ENCODE results near the gene SPACA4.
"Not testable (repeated sequence)": the region's sequence is repeated elsewhere in the genome, so short reads cannot be mapped to it uniquely, and the experiment has no call there.

The SPACA4 gene

DNA sequence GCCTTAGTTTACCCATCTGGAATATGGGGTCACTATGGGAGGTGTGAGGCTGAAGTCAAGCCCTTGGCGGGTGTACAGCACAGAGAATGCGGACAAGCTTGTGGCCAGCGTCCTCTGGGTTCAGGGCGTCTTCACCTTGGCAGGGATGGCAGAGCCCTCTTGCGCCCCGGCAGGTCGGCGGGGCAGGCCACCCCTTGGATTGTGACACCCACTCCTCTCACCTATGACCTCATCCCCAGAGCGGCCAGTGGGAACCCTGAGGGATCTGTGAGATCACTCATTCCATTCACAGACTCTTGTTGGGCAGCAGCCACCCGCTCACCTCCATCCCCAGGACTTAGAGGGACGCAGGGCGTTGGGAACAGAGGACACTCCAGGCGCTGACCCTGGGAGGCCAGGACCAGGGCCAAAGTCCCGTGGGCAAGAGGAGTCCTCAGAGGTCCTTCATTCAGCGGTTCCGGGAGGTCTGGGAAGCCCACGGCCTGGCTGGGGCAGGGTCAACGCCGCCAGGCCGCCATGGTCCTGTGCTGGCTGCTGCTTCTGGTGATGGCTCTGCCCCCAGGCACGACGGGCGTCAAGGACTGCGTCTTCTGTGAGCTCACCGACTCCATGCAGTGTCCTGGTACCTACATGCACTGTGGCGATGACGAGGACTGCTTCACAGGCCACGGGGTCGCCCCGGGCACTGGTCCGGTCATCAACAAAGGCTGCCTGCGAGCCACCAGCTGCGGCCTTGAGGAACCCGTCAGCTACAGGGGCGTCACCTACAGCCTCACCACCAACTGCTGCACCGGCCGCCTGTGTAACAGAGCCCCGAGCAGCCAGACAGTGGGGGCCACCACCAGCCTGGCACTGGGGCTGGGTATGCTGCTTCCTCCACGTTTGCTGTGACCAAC, at the start of gene SPACA4:
Gene SPACA4 (plus strand): TSS at position 280 of the 896 bp plus-strand sequence. CDS start 237 bp downstream, at position 517.
- no peak for DNase-seq

DNA sequence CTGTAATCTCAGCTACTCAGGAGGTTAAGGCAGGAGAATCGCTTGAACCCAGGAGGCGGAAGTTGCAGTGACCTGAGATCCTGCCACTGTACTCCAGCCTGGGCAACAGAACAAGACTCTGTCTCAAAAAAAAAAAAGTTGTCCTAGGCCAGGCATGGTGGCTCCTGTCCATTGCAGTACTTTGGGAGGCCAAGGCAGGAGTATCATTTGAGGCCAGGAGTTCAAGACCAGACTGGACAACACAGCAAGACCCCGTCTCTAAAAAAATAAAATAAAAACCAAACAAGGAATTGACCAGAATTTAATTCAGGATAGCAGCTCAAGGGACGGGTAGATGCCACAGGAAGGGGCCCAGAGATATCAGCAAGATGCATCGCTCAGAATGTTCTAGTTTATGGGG, 49.7 kb upstream of the SPACA4 start:
- no peak for DNase-seq

DNA sequence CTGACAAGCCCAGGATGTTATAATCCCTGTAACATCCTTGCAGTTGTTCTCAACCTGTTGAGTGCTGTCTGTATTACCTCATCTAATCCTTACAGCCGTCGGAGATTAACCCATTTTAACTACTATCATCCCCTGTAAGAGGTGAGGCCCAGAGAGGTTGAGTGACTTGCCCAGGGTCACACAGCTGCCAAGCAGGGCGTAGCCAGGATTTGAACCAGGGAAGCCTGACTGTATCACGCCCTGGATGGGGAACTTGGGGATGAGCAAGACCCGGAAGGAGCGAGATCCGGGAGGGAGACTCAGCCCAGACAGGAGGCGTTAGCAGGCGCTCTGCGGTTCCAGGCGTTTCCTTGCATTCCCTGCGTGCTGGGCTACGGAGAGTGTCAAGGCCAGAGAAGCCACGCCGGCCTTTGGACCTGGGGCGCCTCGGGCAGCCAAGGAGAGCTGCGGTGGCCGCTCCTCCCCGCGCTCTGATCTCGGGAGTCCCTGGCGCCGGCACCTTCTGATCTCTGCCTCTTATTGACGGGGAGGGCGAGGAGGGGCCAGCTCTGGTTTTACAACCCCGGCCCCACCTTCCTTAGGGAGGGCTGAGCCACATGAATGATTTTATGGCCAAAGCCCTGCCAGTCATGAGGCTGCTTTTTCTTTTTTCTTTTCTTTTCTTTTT, 48.4 kb upstream of the SPACA4 start:
- DNase-seq, result no peak

- DNase-seq, result no peak
Observed at GRCh38 chr19:48560095-48560530, 46.4 kb upstream of the SPACA4 start.

DNA sequence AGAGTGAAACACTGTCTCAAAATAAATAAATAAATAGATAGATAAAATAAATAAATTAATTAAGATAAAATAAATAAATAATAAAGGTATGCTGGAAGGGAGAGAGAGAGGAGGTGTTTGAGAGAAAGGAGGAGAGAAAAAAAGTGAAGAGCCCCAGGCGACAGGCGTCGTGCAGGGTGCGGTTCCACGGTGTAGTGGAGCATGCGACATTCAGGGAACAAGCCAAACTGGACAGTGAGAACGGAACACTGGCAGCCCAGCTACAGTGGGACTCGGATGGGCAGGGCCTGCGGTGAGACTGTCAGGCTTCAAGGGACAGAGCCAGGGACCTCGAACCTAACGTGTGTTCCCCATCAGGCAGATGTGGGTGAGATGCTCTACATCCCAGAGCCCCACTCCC, 45.1 kb upstream of the SPACA4 start:
- DNase-seq, result no peak

DNA sequence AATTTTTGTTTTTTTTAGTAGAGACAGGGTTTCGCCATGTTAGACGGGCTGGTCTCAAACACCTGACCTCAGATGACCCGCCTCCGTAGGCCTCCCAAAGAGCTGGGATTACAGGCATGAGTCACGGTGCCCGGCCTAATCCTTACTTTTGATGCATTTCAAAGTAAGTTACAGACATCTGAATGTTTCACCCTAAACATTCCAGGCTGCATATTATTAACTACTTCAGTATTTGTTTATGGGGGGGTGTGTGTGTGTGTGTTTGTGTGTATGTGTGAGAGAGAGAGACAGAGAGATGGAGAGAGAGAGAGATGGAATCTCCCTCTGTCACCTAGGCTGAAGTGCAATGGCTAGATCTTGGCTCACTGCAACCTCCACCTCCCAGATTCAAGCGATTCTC, 41.5 kb upstream of the SPACA4 start:
- no peak for DNase-seq

GRCh38 chr19:48568345-48568886, 38.1 kb upstream of the SPACA4 start:
- peak; percentile 64 for DNase-seq

DNA sequence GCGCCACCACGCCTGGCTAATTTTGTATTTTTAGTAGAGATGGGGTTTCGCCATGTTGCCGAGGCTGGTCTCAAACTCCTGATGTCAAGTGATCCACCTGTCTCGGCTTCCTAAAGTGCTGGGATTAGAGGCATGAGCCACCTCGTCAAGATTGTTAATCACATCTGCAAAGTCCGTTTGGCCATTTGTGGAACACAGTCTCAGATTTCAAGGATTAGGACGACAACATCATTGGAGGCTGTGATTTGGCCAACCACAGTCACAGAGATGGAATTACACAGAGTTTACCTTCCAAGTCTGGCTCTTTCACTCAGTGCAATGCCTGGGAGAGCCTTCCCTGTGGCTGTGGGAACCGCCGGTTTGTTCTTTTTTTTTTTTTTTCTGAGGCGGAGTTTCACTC, 36.7 kb upstream of the SPACA4 start:
- no peak for DNase-seq

DNA sequence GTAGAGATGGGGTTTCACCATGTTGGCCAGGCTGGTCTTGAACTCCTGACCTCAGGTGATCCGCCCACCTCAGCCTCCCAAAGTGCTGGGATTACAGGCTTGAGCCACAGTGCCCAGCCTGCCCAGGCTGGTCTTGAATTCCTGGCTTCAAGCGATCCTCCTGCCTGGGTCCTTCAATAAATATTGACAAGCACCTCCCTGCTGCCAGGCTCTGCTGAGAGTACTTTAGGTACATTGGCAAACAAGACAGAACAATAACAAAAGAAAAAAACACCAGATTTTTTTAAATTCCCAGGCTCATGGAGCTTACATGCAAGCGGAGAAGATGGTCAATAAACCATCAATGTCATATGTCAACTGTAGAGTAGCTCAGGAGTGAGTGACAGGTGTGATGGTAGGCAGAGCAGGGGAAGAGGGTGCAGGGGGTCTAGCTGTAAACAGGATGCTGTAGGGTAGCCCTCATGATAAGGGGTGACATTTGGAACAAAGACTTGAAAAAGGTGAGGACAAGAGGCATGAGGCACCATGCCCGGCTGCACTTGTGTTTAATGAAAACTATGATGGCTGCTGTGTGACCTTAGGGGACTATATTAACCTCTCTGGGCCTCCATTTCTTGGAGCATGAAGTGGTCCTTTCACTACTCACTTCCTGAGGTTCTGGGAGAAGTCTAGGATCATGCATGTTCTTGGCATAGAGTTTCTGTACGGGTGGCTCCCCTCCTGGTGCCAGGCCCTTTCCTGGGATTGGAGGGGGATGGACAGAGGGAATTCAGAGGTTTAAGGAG, 35.0 kb upstream of the SPACA4 start:
- no peak for DNase-seq

GRCh38 chr19:48573163-48573505, 33.4 kb upstream of the SPACA4 start:
- no peak for DNase-seq

- no peak for DNase-seq
Observed at GRCh38 chr19:48575931-48576622, 30.5 kb upstream of the SPACA4 start.

DNA sequence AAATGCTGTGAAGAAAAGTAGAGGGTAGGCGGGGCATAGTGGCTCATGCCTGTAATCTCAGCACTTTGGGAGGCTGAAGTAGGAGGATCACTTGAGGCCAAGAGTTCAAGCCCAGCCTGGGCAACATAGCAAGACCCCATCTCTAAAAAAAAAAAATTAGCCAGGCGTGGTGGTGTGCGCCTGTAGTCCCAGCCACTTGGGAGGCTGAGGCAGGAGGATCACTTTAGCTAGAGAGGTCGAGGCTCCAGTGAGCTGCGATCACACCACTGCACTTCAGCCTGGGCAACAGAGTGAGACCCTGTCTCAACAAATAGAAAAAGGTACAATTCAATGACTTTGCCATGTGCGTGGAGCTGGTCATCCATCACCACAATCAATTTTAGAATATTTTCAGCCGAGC, 28.6 kb upstream of the SPACA4 start:
- DNase-seq, result not testable (repeated sequence)

DNA sequence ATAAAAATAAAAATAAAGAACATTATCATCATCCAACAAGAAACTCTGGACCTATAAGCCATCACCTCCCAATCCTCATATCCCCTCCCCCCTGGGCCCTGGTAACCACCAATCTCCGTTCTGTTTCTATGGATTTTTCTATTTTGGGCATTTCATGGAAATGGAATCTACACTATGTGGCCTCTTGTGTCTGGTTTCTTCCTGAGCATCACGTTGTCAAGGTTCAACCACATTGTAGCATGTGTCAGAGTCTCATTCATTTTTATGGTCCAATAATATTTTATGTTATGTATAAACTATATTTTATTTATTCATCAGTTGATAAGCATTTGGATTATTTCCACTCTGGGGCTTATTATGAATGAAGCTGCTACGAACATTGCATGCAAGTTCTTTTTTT, 27.7 kb upstream of the SPACA4 start:
- no peak for DNase-seq

DNA sequence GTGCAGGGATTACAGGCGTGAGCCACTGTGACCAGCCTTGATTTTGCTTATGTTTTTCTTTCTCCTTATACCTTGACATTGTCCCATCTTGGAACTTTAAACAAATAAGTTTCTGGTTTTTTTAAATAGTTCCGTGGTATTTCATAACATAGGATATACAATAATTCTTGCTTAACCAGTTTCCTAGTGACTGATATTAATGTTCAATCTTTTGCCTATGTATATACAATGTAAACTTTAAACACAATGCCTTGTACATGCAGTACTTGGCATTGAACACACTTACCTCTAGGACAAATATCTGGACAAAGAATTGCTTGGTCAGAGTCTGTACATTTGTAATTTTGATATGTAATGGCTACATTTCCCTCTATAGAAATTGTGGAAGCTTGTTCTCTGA, 24.4 kb upstream of the SPACA4 start:
- no peak for DNase-seq

- no peak for DNase-seq
Observed at GRCh38 chr19:48587387-48587786, 19.2 kb upstream of the SPACA4 start.

DNA sequence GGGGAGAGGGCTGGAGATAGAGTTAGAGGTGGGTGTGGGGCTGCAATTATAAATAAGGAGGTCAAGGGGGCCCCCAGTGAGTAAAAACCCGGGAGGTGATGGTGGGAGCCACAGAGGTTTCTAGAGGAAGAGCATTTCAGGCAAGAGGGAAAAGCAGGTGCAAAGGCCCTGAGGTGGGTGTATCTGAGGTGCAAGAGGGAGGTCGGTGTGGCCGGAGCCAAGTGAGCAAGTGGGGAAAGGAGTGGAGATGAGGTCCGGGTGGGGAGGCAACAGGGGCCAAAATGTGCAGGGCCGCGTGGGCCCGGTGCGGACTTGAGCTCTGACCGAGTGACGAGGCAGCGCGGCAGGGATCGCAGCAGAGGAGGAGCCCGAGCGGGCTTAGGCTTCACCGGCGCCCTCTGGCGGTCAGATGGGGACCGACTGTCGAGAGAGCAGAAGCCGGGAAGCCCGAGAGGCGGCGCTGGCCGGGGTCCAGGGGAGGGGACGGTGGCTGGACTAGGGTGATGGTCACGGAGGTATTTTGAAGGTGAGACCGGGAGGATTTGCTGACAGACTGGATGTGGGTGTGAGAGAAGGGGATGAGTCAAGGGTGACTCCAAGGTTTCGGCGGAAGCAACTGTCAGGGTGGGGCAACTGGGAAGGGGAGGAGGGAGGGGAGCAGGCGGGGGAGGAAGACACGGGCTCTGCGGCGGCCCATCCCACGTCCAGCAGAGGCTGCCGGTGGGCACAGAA, 17.7 kb upstream of the SPACA4 start:
- peak; percentile 65 for DNase-seq

- DNase-seq, result no peak
Observed at GRCh38 chr19:48591021-48591420, 15.5 kb upstream of the SPACA4 start.

GRCh38 chr19:48595171-48595570, 11.4 kb upstream of the SPACA4 start:
- no peak for DNase-seq

DNA sequence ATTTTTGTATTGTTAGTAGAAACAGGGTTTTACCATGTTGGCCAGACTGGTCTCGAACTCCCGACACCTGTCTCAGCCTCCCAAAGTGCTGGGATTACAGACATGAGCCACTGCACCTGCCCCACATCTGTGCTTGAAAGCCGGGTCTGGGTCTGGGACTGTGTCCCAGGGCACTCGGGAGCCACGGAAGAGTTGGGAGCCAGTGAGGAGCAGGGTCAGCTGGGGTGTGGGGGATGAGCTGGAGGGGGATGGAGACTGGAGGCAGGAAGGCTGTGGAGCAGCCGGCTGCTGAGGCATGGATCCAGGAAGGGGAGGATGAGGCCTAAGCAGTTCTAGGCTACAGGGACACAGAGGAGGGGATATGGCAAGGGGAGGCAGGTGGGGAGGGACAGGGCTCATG, 10.7 kb upstream of the SPACA4 start:
- no peak for DNase-seq

GRCh38 chr19:48596237-48596636, 10.3 kb upstream of the SPACA4 start:
- DNase-seq, result no peak

DNA sequence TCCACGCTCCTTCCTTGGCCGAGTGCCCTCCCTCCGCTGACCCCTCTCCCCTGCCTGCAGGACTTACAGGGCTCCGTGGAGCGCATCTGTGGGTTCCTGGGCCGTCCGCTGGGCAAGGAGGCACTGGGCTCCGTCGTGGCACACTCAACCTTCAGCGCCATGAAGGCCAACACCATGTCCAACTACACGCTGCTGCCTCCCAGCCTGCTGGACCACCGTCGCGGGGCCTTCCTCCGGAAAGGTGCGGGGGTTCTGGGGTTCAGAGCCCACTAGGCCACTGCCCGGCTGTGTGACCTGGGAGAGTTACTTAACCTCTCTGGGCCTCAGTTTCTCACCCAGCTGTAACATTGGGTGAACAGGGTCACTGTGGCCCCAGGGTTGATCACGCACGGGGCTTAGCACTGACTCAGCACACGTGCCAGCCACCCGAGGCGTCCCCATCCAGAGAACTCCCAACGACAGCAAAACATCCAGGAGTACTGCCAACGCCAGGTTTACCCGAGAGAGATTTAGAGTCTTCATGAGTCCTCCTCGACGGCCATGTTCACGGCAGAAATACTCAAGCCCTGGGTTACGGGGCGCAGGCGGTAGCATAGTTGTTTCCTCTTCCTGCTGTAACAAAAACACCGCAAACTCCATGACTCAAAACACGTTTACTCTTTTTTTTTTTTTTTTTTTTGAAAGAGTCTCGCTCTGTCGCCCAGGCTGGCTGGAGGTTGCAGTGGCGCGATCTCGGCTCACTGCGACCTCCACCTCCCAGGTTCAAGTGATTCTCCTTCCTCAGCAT, 9.7 kb upstream of the SPACA4 start:
- DNase-seq, result no peak

Measured in GOT3 (cell line).